Measurements from ENCODE around the gene NLGN1. TPM values are rescaled to one million over a fixed set of nuclear protein-coding genes. Genes with fewer than 3 reads are reported as not detected.

The NLGN1 gene
- polyA plus RNA-seq, 2 of the 4 experiments (the other 2 are of a cell fraction): not detected

DNA sequence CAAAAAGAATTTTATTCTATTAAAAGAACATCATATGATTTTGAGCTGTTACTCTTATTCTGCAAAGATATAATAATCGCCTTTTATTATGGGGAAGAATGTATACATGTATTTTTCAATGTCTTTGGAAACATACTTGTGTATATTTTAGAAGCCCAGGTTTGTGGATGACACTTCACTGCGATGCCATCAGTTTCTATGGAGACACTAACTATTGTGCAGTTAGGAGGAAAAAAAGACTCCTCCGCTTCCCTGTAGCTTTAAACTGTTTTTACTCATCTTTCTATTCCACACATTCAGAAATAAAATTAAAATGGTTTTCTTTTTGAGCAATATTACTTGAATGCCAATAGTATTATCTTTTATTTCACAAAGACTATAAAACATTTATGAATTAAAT lies 305.0 kb downstream of the NLGN1 start:
- Histone ChIP-seq H3K4me3 (no peak overlapping the region), H3K27ac (no peak overlapping the region), H3K4me2 (no peak overlapping the region), H3K9me3 (no peaks in the 10 kb centered on the region), H3K4me1 (no peaks in the 10 kb centered on the region)
- WGBS (ENCODE audit: missing lambda C conversion rate): 18% methylated on average over 3 of the region's 3 CpGs
- ChIA-PET POLR2A (no interaction called here), CTCF (no interaction called here)
- ATAC-seq (no peak), DNase-seq (ENCODE audit: low read depth in 1 of 2, low spot score in 1 of 2) (no peak), FAIRE-seq (no peak)
- TF ChIP-seq HDAC2 (IDR thresholded peaks at IDR 0.05): no peak

DNA sequence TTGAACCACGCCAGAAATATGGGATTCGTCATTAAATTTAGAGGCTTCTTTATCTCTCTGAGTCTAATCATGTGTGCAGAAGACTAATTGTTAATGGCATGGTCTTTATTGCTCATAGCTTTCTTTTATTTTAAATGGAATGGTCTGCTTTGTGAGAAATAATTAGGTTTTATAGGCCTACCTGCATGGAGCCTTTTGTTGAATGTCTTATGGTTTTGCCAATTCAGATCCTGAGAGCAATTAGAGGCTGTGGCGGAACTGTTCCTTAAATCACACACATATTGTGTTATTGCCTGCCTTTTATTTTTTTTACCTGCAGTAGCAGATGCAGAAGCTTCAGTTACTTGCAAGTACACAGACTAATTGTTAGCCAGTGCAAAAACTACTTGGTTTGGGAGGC lies 306.2 kb downstream of the NLGN1 start:
- no peak for ATAC-seq

DNA sequence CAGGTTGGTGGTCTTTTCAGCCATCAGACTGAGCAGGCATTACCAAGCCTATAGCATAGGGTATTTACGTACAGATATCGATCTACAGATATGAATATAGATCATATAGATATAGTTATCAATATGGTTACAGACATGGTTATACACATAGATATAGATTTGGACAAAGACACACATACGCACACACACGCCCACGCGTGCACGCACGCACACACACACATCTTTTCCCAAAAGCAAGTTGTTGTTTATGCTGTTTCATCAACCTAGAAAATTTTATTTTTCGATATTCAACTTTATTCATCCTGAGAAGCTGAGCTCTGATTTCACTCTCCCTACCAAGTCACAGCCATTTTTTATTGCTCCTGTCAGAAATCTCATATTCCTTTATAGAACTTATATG lies 309.1 kb downstream of the NLGN1 start:
- 63% methylated on average over 9 of the region's 9 CpGs for WGBS (ENCODE audit: missing lambda C conversion rate)
- Histone ChIP-seq H3K4me3 (no peak overlapping the region), H3K4me2 (no peak overlapping the region), H3K9me3 (no peaks in the 10 kb centered on the region), H3K4me1 (no peaks in the 10 kb centered on the region), H3K27ac (no peak overlapping the region)
- ATAC-seq (no peak), FAIRE-seq (no peak), DNase-seq (ENCODE audit: low read depth in 1 of 2, low spot score in 1 of 2) (no peak)
- ChIA-PET CTCF (no interaction called here), POLR2A (no interaction called here)
- TF ChIP-seq RCOR1 (IDR thresholded peaks at IDR 0.05; ENCODE audit: low read depth, low read length) (no peak), NPAS2 (CRISPR knock-in tag; IDR thresholded peaks at IDR 0.05; ENCODE audit: borderline replicate concordance) (no peak), CHD4 (IDR thresholded peaks at IDR 0.05; ENCODE audit: borderline replicate concordance) (no peak), CHD2 (IDR thresholded peaks at IDR 0.05; ENCODE audit: low read length, partially characterized antibody) (no peak), CBX2 (IDR thresholded peaks at IDR 0.05; ENCODE audit: borderline replicate concordance, low read depth) (no peak)
- TF ChIP-seq, protein P1, sequence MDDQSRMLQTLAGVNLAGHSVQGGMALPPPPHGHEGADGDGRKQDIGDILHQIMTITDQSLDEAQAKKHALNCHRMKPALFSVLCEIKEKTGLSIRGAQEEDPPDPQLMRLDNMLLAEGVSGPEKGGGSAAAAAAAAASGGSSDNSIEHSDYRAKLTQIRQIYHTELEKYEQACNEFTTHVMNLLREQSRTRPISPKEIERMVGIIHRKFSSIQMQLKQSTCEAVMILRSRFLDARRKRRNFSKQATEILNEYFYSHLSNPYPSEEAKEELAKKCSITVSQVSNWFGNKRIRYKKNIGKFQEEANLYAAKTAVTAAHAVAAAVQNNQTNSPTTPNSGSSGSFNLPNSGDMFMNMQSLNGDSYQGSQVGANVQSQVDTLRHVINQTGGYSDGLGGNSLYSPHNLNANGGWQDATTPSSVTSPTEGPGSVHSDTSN (IDR thresholded peaks at IDR 0.05): no peak
- TF ChIP-seq, protein P2, sequence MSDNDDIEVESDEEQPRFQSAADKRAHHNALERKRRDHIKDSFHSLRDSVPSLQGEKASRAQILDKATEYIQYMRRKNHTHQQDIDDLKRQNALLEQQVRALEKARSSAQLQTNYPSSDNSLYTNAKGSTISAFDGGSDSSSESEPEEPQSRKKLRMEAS (IDR thresholded peaks at IDR 0.05): no peak

More for the DNA sequence above, 306.2 kb downstream of the NLGN1 start:
- DNase-seq (ENCODE audit: low read depth in 1 of 2, low spot score in 1 of 2) (no peak), FAIRE-seq (no peak)
- Histone ChIP-seq H3K27ac (no peak overlapping the region), H3K4me3 (no peak overlapping the region), H3K4me2 (no peak overlapping the region), H3K9me3 (no peaks in the 10 kb centered on the region), H3K4me1 (no peaks in the 10 kb centered on the region)
- 4% methylated on average over 3 of the region's 3 CpGs for WGBS (ENCODE audit: missing lambda C conversion rate)
- TF ChIP-seq TFCP2L1 (CRISPR knock-in tag; IDR thresholded peaks at IDR 0.05) (no peak), EHF (CRISPR knock-in tag; IDR thresholded peaks at IDR 0.05) (no peak), EP300 (IDR thresholded peaks at IDR 0.05) (no peak), RAD21 (conservative IDR thresholded peaks at IDR 0.05 in 1 of 2, IDR thresholded peaks at IDR 0.05 in 1 of 2) (no peak), KDM5A (IDR thresholded peaks at IDR 0.05) (no peak), HOXA7 (CRISPR knock-in tag; IDR thresholded peaks at IDR 0.05) (no peak), HOXB13 (CRISPR knock-in tag; IDR thresholded peaks at IDR 0.05; ENCODE audit: low read depth) (no peak), NFE2L2 (conservative IDR thresholded peaks at IDR 0.05; ENCODE audit: low read length) (no peak), JUNB (IDR thresholded peaks at IDR 0.05) (no peak), ZNF302 (CRISPR knock-in tag; IDR thresholded peaks at IDR 0.05) (no peak), CBX8 (IDR thresholded peaks at IDR 0.05) (no peak), FOSL2 (IDR thresholded peaks at IDR 0.05) (no peak), FOSL2 (CRISPR knock-in tag; IDR thresholded peaks at IDR 0.05) (no peak), FOSB (CRISPR knock-in tag; IDR thresholded peaks at IDR 0.05) (no peak)
- TF ChIP-seq, protein P3, sequence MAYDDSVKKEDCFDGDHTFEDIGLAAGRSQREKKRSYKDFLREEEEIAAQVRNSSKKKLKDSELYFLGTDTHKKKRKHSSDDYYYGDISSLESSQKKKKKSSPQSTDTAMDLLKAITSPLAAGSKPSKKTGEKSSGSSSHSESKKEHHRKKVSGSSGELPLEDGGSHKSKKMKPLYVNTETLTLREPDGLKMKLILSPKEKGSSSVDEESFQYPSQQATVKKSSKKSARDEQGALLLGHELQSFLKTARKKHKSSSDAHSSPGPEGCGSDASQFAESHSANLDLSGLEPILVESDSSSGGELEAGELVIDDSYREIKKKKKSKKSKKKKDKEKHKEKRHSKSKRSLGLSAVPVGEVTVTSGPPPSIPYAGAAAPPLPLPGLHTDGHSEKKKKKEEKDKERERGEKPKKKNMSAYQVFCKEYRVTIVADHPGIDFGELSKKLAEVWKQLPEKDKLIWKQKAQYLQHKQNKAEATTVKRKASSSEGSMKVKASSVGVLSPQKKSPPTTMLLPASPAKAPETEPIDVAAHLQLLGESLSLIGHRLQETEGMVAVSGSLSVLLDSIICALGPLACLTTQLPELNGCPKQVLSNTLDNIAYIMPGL (CRISPR knock-in tag; IDR thresholded peaks at IDR 0.05; ENCODE audit: borderline replicate concordance): no peak
- TF ChIP-seq, protein P1 (IDR thresholded peaks at IDR 0.05): no peak
- TF ChIP-seq, protein P4, sequence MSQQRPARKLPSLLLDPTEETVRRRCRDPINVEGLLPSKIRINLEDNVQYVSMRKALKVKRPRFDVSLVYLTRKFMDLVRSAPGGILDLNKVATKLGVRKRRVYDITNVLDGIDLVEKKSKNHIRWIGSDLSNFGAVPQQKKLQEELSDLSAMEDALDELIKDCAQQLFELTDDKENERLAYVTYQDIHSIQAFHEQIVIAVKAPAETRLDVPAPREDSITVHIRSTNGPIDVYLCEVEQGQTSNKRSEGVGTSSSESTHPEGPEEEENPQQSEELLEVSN (IDR thresholded peaks at IDR 0.05; ENCODE audit: borderline replicate concordance, low read depth): no peak
- POLR2A ChIA-PET: no interaction called here
- CTCF ChIA-PET: no interaction called here
